T-helper 9 cell (primary cell): ENCODE measurements around the gene LZTS2.
"Not testable (repeated sequence)": the region's sequence is repeated elsewhere in the genome, so short reads cannot be mapped to it uniquely, and the experiment has no call there.

ENCODE experiments used
- DNase-seq: peaks from one replicate; pipeline ENCODE4 v3.0.0-alpha.2; 2020

Gene LZTS2

GRCh38 chr10:101016814-101017213 lies 17.2 kb downstream of the LZTS2 start:
- DNase-seq, result no peak

GRCh38 chr10:101018118-101018599 lies 18.6 kb downstream of the LZTS2 start:
- DNase-seq, result no peak

GRCh38 chr10:101018600-101019439 lies 19.2 kb downstream of the LZTS2 start:
- DNase-seq, result peak; percentile 61

- DNase-seq, result no peak
Measured at GRCh38 chr10:101019440-101019703, 19.8 kb downstream of the LZTS2 start.

- no peak for DNase-seq
Measured at GRCh38 chr10:101020427-101021075, 20.9 kb downstream of the LZTS2 start.

- DNase-seq, result no peak
Measured at GRCh38 chr10:101021239-101021638, 21.6 kb downstream of the LZTS2 start.

- no peak for DNase-seq
Measured at GRCh38 chr10:101021692-101022251, 22.2 kb downstream of the LZTS2 start.

GRCh38 chr10:101022967-101023705 lies 23.5 kb downstream of the LZTS2 start:
- no peak for DNase-seq

GRCh38 chr10:101027106-101027720 lies 27.6 kb downstream of the LZTS2 start:
- DNase-seq, result no peak

- no peak for DNase-seq
Measured at GRCh38 chr10:101028446-101029337, 29.1 kb downstream of the LZTS2 start.

GRCh38 chr10:101029520-101030295 lies 30.1 kb downstream of the LZTS2 start:
- DNase-seq, result no peak

GRCh38 chr10:101030496-101031127 lies 31.0 kb downstream of the LZTS2 start:
- no peak for DNase-seq

GRCh38 chr10:101031128-101031795 lies 31.7 kb downstream of the LZTS2 start, which contains the start of the genes PDZD7 and SFXN3:
TSS of gene PDZD7 (minus strand) at chr10:101031129. CDS start at chr10:101030219, 910 bp downstream.
TSS of gene SFXN3 (plus strand) at chr10:101031234. CDS start at chr10:101034695, 3,461 bp downstream.
- peak; percentile 96 for DNase-seq

- DNase-seq, result peak; percentile 79
Measured at GRCh38 chr10:101031796-101032636, 32.4 kb downstream of the LZTS2 start.

- peak; percentile 36 for DNase-seq
Measured at GRCh38 chr10:101032637-101033224, 33.1 kb downstream of the LZTS2 start.

GRCh38 chr10:101033276-101033675 lies 33.7 kb downstream of the LZTS2 start:
- DNase-seq, result no peak

- DNase-seq, result not testable (repeated sequence)
Measured at GRCh38 chr10:101034404-101034803, 34.8 kb downstream of the LZTS2 start.

- no peak for DNase-seq
Measured at GRCh38 chr10:101035314-101035713, 35.7 kb downstream of the LZTS2 start.
